WTC11 (cell line): ENCODE measurements around the gene NEURL4. TPM values are rescaled to one million over a fixed set of nuclear protein-coding genes. Genes with fewer than 3 reads are reported as not detected.

Experiments used
- E2F1 ChIP-seq: sonication (generic); formaldehyde crosslinking; IDR thresholded peaks from 2 replicates; pipeline ENCODE4 v1.8.0; 2022; ENCODE audit warnings: mild to moderate bottlenecking, missing genetic modification reagents
- ELF4 ChIP-seq: sonication (generic); formaldehyde crosslinking; IDR thresholded peaks from 2 replicates; pipeline ENCODE4 v1.8.1; 2022; ENCODE audit warnings: low read depth, mild to moderate bottlenecking, moderate library complexity, missing genetic modification reagents
- GTF2I ChIP-seq: fragments of 250-450 bp; sonication (Bioruptor Pico); conservative IDR thresholded peaks from 2 replicates; pipeline ENCODE4 v1.4.0; 2021; ENCODE audit warnings: mild to moderate bottlenecking
- HMGA2 ChIP-seq: fragments of 250-450 bp; sonication (Bioruptor Pico); IDR thresholded peaks from 2 replicates; pipeline ENCODE4 v1.4.0; 2021; ENCODE audit warnings: mild to moderate bottlenecking, moderate library complexity
- MYBL2 ChIP-seq: sonication (generic); formaldehyde crosslinking; IDR thresholded peaks from 2 replicates; pipeline ENCODE4 v1.8.1; 2023; ENCODE audit warnings: mild to moderate bottlenecking, moderate library complexity, missing genetic modification reagents
- SMAD4 ChIP-seq: sonication (generic); formaldehyde crosslinking; IDR thresholded peaks from 2 replicates; pipeline ENCODE4 v1.8.0; 2022; ENCODE audit warnings: mild to moderate bottlenecking, missing genetic modification reagents
- TEAD1 ChIP-seq: sonication (generic); formaldehyde crosslinking; IDR thresholded peaks from 2 replicates; pipeline ENCODE4 v1.8.0; 2022; ENCODE audit warnings: mild to moderate bottlenecking, missing genetic modification reagents
- ZBTB43 ChIP-seq: sonication (generic); formaldehyde crosslinking; IDR thresholded peaks from 2 replicates; pipeline ENCODE4 v1.8.1; 2023; ENCODE audit warnings: mild to moderate bottlenecking, missing genetic modification reagents
- ZNF121 ChIP-seq: sonication (generic); formaldehyde crosslinking; IDR thresholded peaks from 2 replicates; pipeline ENCODE4 v1.8.0; 2023; ENCODE audit warnings: missing genetic modification reagents
- total RNA-seq: library from RNA; stranded (reverse); gene quantifications from 3 replicates; pipeline ENCODE4 v1.2.3, GENCODE V29; 2021
- TF ChIP-seq, protein P1 (sequence below): sonication (generic); formaldehyde crosslinking; IDR thresholded peaks from 2 replicates; pipeline ENCODE4 v1.8.0; 2023; ENCODE audit warnings: mild to moderate bottlenecking, missing genetic modification reagents
- TF ChIP-seq, protein P2 (sequence below): fragments of 200-600 bp; IDR thresholded peaks from 2 replicates; pipeline ENCODE4 v1.8.0; 2022; ENCODE audit warnings: antibody characterized with exemption
- TF ChIP-seq, protein P3 (sequence below): sonication (generic); formaldehyde crosslinking; IDR thresholded peaks from 2 replicates; pipeline ENCODE4 v1.8.1; 2023; ENCODE audit warnings: mild to moderate bottlenecking, missing genetic modification reagents
- TF ChIP-seq, protein P4 (sequence below): sonication (generic); formaldehyde crosslinking; IDR thresholded peaks from 2 replicates; pipeline ENCODE4 v1.8.0; 2022; ENCODE audit warnings: mild to moderate bottlenecking, missing genetic modification reagents
- TF ChIP-seq, protein P5 (sequence below): sonication (generic); formaldehyde crosslinking; IDR thresholded peaks from 2 replicates; pipeline ENCODE4 v1.8.1; 2023; ENCODE audit warnings: mild to moderate bottlenecking, missing genetic modification reagents, borderline replicate concordance

Gene NEURL4
- total RNA-seq, 1 experiment from 2014 or later, result 64.4 TPM

- TF ChIP-seq, protein P1, sequence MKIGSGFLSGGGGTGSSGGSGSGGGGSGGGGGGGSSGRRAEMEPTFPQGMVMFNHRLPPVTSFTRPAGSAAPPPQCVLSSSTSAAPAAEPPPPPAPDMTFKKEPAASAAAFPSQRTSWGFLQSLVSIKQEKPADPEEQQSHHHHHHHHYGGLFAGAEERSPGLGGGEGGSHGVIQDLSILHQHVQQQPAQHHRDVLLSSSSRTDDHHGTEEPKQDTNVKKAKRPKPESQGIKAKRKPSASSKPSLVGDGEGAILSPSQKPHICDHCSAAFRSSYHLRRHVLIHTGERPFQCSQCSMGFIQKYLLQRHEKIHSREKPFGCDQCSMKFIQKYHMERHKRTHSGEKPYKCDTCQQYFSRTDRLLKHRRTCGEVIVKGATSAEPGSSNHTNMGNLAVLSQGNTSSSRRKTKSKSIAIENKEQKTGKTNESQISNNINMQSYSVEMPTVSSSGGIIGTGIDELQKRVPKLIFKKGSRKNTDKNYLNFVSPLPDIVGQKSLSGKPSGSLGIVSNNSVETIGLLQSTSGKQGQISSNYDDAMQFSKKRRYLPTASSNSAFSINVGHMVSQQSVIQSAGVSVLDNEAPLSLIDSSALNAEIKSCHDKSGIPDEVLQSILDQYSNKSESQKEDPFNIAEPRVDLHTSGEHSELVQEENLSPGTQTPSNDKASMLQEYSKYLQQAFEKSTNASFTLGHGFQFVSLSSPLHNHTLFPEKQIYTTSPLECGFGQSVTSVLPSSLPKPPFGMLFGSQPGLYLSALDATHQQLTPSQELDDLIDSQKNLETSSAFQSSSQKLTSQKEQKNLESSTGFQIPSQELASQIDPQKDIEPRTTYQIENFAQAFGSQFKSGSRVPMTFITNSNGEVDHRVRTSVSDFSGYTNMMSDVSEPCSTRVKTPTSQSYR (CRISPR knock-in tag), result peak; percentile 87
- TF ChIP-seq ELF4 (CRISPR knock-in tag) (0 out of 2 replicates have a peak, but pooled peaks have one; percentile 40), HMGA2 (CRISPR knock-in tag) (no peak), MYBL2 (peak; percentile 72; the same call in 1 of the 2 replicates), TEAD1 (peak; percentile 42; the same call in 1 of the 2 replicates), SMAD4 (CRISPR knock-in tag) (no peak), ZNF121 (no peak), GTF2I (CRISPR knock-in tag) (no peak), ZBTB43 (peak; percentile 78), E2F1 (CRISPR knock-in tag) (0 out of 2 replicates have a peak, but pooled peaks have one; percentile 78)
- TF ChIP-seq, protein P2, sequence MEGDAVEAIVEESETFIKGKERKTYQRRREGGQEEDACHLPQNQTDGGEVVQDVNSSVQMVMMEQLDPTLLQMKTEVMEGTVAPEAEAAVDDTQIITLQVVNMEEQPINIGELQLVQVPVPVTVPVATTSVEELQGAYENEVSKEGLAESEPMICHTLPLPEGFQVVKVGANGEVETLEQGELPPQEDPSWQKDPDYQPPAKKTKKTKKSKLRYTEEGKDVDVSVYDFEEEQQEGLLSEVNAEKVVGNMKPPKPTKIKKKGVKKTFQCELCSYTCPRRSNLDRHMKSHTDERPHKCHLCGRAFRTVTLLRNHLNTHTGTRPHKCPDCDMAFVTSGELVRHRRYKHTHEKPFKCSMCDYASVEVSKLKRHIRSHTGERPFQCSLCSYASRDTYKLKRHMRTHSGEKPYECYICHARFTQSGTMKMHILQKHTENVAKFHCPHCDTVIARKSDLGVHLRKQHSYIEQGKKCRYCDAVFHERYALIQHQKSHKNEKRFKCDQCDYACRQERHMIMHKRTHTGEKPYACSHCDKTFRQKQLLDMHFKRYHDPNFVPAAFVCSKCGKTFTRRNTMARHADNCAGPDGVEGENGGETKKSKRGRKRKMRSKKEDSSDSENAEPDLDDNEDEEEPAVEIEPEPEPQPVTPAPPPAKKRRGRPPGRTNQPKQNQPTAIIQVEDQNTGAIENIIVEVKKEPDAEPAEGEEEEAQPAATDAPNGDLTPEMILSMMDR, result no peak
- TF ChIP-seq, protein P3, sequence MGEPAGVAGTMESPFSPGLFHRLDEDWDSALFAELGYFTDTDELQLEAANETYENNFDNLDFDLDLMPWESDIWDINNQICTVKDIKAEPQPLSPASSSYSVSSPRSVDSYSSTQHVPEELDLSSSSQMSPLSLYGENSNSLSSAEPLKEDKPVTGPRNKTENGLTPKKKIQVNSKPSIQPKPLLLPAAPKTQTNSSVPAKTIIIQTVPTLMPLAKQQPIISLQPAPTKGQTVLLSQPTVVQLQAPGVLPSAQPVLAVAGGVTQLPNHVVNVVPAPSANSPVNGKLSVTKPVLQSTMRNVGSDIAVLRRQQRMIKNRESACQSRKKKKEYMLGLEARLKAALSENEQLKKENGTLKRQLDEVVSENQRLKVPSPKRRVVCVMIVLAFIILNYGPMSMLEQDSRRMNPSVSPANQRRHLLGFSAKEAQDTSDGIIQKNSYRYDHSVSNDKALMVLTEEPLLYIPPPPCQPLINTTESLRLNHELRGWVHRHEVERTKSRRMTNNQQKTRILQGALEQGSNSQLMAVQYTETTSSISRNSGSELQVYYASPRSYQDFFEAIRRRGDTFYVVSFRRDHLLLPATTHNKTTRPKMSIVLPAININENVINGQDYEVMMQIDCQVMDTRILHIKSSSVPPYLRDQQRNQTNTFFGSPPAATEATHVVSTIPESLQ (CRISPR knock-in tag), result no peak
- TF ChIP-seq, protein P4, sequence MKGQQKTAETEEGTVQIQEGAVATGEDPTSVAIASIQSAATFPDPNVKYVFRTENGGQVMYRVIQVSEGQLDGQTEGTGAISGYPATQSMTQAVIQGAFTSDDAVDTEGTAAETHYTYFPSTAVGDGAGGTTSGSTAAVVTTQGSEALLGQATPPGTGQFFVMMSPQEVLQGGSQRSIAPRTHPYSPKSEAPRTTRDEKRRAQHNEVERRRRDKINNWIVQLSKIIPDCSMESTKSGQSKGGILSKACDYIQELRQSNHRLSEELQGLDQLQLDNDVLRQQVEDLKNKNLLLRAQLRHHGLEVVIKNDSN, result peak; percentile 90
- TF ChIP-seq, protein P5, sequence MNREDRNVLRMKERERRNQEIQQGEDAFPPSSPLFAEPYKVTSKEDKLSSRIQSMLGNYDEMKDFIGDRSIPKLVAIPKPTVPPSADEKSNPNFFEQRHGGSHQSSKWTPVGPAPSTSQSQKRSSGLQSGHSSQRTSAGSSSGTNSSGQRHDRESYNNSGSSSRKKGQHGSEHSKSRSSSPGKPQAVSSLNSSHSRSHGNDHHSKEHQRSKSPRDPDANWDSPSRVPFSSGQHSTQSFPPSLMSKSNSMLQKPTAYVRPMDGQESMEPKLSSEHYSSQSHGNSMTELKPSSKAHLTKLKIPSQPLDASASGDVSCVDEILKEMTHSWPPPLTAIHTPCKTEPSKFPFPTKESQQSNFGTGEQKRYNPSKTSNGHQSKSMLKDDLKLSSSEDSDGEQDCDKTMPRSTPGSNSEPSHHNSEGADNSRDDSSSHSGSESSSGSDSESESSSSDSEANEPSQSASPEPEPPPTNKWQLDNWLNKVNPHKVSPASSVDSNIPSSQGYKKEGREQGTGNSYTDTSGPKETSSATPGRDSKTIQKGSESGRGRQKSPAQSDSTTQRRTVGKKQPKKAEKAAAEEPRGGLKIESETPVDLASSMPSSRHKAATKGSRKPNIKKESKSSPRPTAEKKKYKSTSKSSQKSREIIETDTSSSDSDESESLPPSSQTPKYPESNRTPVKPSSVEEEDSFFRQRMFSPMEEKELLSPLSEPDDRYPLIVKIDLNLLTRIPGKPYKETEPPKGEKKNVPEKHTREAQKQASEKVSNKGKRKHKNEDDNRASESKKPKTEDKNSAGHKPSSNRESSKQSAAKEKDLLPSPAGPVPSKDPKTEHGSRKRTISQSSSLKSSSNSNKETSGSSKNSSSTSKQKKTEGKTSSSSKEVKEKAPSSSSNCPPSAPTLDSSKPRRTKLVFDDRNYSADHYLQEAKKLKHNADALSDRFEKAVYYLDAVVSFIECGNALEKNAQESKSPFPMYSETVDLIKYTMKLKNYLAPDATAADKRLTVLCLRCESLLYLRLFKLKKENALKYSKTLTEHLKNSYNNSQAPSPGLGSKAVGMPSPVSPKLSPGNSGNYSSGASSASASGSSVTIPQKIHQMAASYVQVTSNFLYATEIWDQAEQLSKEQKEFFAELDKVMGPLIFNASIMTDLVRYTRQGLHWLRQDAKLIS, result 0 out of 2 replicates have a peak, but pooled peaks have one; percentile 41
Observed at GRCh38 chr17:7294614-7295153, 34.5 kb downstream of the NEURL4 start, which contains the start of gene YBX2 (continued).
